GM12891 (cell line): ENCODE results near the gene PANK1.

ENCODE experiments used
- PAX5 ChIP-seq: IDR thresholded peaks from 2 replicates; pipeline ENCODE4 v1.6.1; 2011; ENCODE audit warnings: low read length, moderate library complexity, mild to moderate bottlenecking; ENCODE audit not compliant: insufficient read depth, severe bottlenecking
- POLR2A ChIP-seq: IDR thresholded peaks from 2 replicates; pipeline ENCODE4 v1.6.1; 2011; ENCODE audit warnings: low read depth, low read length, control low read depth
- POLR2AphosphoS5 ChIP-seq: IDR thresholded peaks from 2 replicates; pipeline ENCODE4 v1.6.1; 2011; ENCODE audit warnings: low read depth, low read length, control low read depth

- TF ChIP-seq POLR2AphosphoS5 (no peak), POLR2A (no peak), PAX5 (no peak)
These were observed 43.2 kb downstream of the PANK1 start for GRCh38 chr10:89601728-89602361.
